SK-N-SH (cell line): ENCODE measurements around the gene EGFL8. TPM values are rescaled to one million over a fixed set of nuclear protein-coding genes. Genes with fewer than 3 reads are reported as not detected.
A peak's percentile ranks its signal among the peaks of the same experiment; 100 is the strongest.

ENCODE experiments used
- CTCF ChIA-PET: fragments of 300-600, 350-600 bp; formaldehyde crosslinking; extraction: SDS; loops from one replicate; lab custom pipeline; 2021; lab: Yijun Ruan, JAX
- POLR2A ChIA-PET: fragments of 350-600 bp; sonication (Branson Sonifier 250); formaldehyde crosslinking; extraction: SDS; loops from one replicate; lab custom pipeline; 2020; ENCODE audit warnings: antibody characterized with exemption, inconsistent platforms; lab: Yijun Ruan, JAX
- DNase-seq: peaks from one replicate; pipeline ENCODE4 v3.0.0; 2012
- H2AFZ ChIP-seq: fragments of 200-600 bp; sonication (generic); 2 replicates; pipeline ENCODE4 v1.8.1; 2016; ENCODE audit warnings: antibody characterized with exemption, mild to moderate bottlenecking, low read depth
- H3F3A ChIP-seq: fragments of 200-600 bp; sonication (generic); replicated peaks from 2 replicates; pipeline ENCODE3; 2016; ENCODE audit warnings: antibody characterized with exemption, mild to moderate bottlenecking; ENCODE audit not compliant: insufficient read depth
- H3K27ac ChIP-seq, 2 experiments: fragments of 200-500 bp in 1 of 2; fragments of 200-600 bp in 1 of 2; sonication (Bioruptor generic) in 1 of 2; sonication (generic), shearing (Covaris generic) in 1 of 2; 2 replicates each; pipeline versions ENCODE4 v1.5.1 to v1.6.1; 2014 to 2016; ENCODE audit warnings: low read depth in 2 of 2, inconsistent platforms in 1 of 2, low read length in 1 of 2, mild to moderate bottlenecking in 1 of 2, mixed read lengths in 1 of 2
- H3K27me3 ChIP-seq: fragments of 200-600 bp; sonication (generic), shearing (Covaris generic); 2 replicates; pipeline ENCODE4 v1.6.1; 2016; ENCODE audit warnings: mixed run types; ENCODE audit not compliant: insufficient read depth
- H3K36me3 ChIP-seq, 2 experiments: fragments of 200-500 bp in 1 of 2; fragments of 200-600 bp in 1 of 2; sonication (Bioruptor generic) in 1 of 2; sonication (generic) in 1 of 2; replicated peaks in 1 of 2; 2 replicates each; pipeline versions ENCODE3 to v1.5.1; 2014 to 2016; ENCODE audit warnings: low read length in 1 of 2, mild to moderate bottlenecking in 1 of 2; ENCODE audit not compliant: insufficient read depth in 2 of 2, control insufficient read depth in 1 of 2
- H3K4me1 ChIP-seq, 2 experiments: fragments of 200-500 bp in 1 of 2; fragments of 200-600 bp in 1 of 2; sonication (Bioruptor generic) in 1 of 2; sonication (generic), shearing (Covaris generic) in 1 of 2; 2 replicates each; pipeline versions ENCODE4 v1.5.1 to v1.6.1; 2014 to 2016; ENCODE audit warnings: low read depth in 1 of 2, low read length in 1 of 2, mixed run types in 1 of 2; ENCODE audit not compliant: insufficient read depth in 2 of 2, control insufficient read depth in 1 of 2
- H3K4me2 ChIP-seq: fragments of 200-600 bp; sonication (generic), shearing (Covaris generic); 2 replicates; pipeline ENCODE4 v1.6.1; 2017; ENCODE audit warnings: mixed run types
- H3K4me3 ChIP-seq, 2 experiments: fragments of 200-500 bp in 1 of 2; fragments of 200-600 bp in 1 of 2; sonication (Bioruptor generic) in 1 of 2; sonication (generic), shearing (Covaris generic) in 1 of 2; 2 replicates each; pipeline versions ENCODE4 v1.5.1 to v1.8.1; 2014 to 2016; ENCODE audit warnings: low read depth in 2 of 2, inconsistent platforms in 1 of 2, low read length in 1 of 2, mild to moderate bottlenecking in 1 of 2, mixed read lengths in 1 of 2, moderate library complexity in 1 of 2
- H3K79me2 ChIP-seq: fragments of 200-600 bp; sonication (generic); 2 replicates; pipeline ENCODE4 v1.8.1; 2017; ENCODE audit warnings: mild to moderate bottlenecking; ENCODE audit not compliant: insufficient read depth
- H3K9ac ChIP-seq: fragments of 200-600 bp; sonication (generic); 2 replicates; pipeline ENCODE4 v1.6.1; 2017; ENCODE audit warnings: mixed run types
- H3K9me2 ChIP-seq: fragments of 200-600 bp; sonication (generic); 2 replicates; pipeline ENCODE4 v1.6.1; 2017; ENCODE audit warnings: mixed run types
- H3K9me3 ChIP-seq: fragments of 200-600 bp; sonication (generic); 2 replicates; pipeline ENCODE4 v1.6.1; 2017; ENCODE audit warnings: mixed run types, mild to moderate bottlenecking, moderate library complexity
- H4K20me1 ChIP-seq: fragments of 200-600 bp; sonication (generic); 2 replicates; pipeline ENCODE4 v1.6.1; 2017; ENCODE audit warnings: mild to moderate bottlenecking, mixed run types; ENCODE audit not compliant: insufficient read depth
- CHD2 ChIP-seq: fragments of 150-350 bp; IDR thresholded peaks from 2 replicates; pipeline ENCODE4 v1.6.1; 2018; ENCODE audit warnings: low read length; ENCODE audit not compliant: partially characterized antibody
- CTCF ChIP-seq: fragments of 200-600 bp; sonication (generic); IDR thresholded peaks from 2 replicates; pipeline ENCODE4 v1.6.1; 2017; ENCODE audit warnings: antibody characterized with exemption, mild to moderate bottlenecking, moderate library complexity
- ELF1 ChIP-seq: IDR thresholded peaks from 2 replicates; pipeline ENCODE4 v1.4.0; 2012
- FOSL2 ChIP-seq: IDR thresholded peaks from 2 replicates; pipeline ENCODE4 v1.4.0; 2012; ENCODE audit warnings: low read depth, mild to moderate bottlenecking, moderate library complexity, borderline replicate concordance
- FOXJ3 ChIP-seq: sonication (generic); formaldehyde crosslinking; IDR thresholded peaks from 2 replicates; pipeline ENCODE4 v1.5.1; 2020; ENCODE audit warnings: mild to moderate bottlenecking, missing genetic modification reagents
- FOXM1 ChIP-seq: IDR thresholded peaks from 2 replicates; pipeline ENCODE4 v1.4.0; 2012; ENCODE audit warnings: low read depth, mild to moderate bottlenecking
- GABPA ChIP-seq: IDR thresholded peaks from 2 replicates; pipeline ENCODE4 v1.4.0; 2012; ENCODE audit warnings: low read depth, mild to moderate bottlenecking
- GATA2 ChIP-seq: sonication (generic); formaldehyde crosslinking; IDR thresholded peaks from 2 replicates; pipeline ENCODE4 v1.5.0; 2020; ENCODE audit warnings: mild to moderate bottlenecking, missing genetic modification reagents
- NFIC ChIP-seq: IDR thresholded peaks from 2 replicates; pipeline ENCODE4 v1.4.0; 2012; ENCODE audit warnings: borderline replicate concordance
- POLR2AphosphoS5 ChIP-seq: IDR thresholded peaks from 2 replicates; pipeline ENCODE4 v1.6.1; 2012; ENCODE audit warnings: low read depth, low read length
- RAD21 ChIP-seq: IDR thresholded peaks from 2 replicates; pipeline ENCODE4 v1.6.1; 2012; ENCODE audit warnings: mild to moderate bottlenecking, low read length
- REST ChIP-seq: IDR thresholded peaks from 2 replicates; pipeline ENCODE4 v1.6.1; 2012; ENCODE audit warnings: mild to moderate bottlenecking, low read depth, low read length, moderate library complexity
- RXRA ChIP-seq: IDR thresholded peaks from 2 replicates; pipeline ENCODE4 v1.4.0; 2012; ENCODE audit warnings: low read depth, mild to moderate bottlenecking, borderline replicate concordance
- SIN3A ChIP-seq: IDR thresholded peaks from 2 replicates; pipeline ENCODE4 v1.6.1; 2012; ENCODE audit warnings: low read depth, mild to moderate bottlenecking, low read length, moderate library complexity, borderline replicate concordance
- TAF1 ChIP-seq: IDR thresholded peaks from 2 replicates; pipeline ENCODE4 v1.6.1; 2012; ENCODE audit warnings: low read depth, mild to moderate bottlenecking, low read length, moderate library complexity, borderline replicate concordance
- USF2 ChIP-seq: fragments of 150-350 bp; IDR thresholded peaks from 2 replicates; pipeline ENCODE4 v1.6.1; 2017; ENCODE audit warnings: antibody characterized with exemption, low read length, low read depth, borderline replicate concordance
- YY1 ChIP-seq: IDR thresholded peaks from 2 replicates; pipeline ENCODE4 v1.4.0; 2012; ENCODE audit warnings: low read depth, mild to moderate bottlenecking
- ZBTB33 ChIP-seq: IDR thresholded peaks from 2 replicates; pipeline ENCODE4 v1.4.0; 2012; ENCODE audit warnings: low read depth, borderline replicate concordance
- WGBS: methylation state at CpG from one replicate; pipeline ENCODE4 v1.1.6; 2017; ENCODE audit warnings: low lambda C conversion rate; 5-methylcytosine and 5-hydroxymethylcytosine counted together
- polyA plus RNA-seq, 3 experiments: library from polyadenylated mRNA; depleted of rRNA; stranded (reverse); fragments of >200 nt; gene quantifications; 2 replicates each; pipeline ENCODE4 v1.2.3, GENCODE V29; 2012

Gene EGFL8
- polyA plus RNA-seq, 1 of the 3 experiments (the other 2 are of a cell fraction) = 7.7 TPM

GRCh38 chr6:32191696-32192607, 27.6 kb downstream of the EGFL8 start:
- Histone ChIP-seq H3K36me3 (peaks cover 8% of the 10 kb centered on the region in 2 experiments), H3K9me2 (no peaks in the 10 kb centered on the region), H3K4me2 (0 out of 2 replicates have a peak overlapping the region, but pooled peaks have one; percentile 10), H3K4me3 (no peak overlapping the region), H3K9ac (no peak overlapping the region), H3K79me2 (peaks cover 21% of the 10 kb centered on the region), H4K20me1 (no peaks in the 10 kb centered on the region), H3K27ac (no peak overlapping the region), H3K27me3 (no peaks in the 10 kb centered on the region), H3K9me3 (no peaks in the 10 kb centered on the region), H3K4me1 (peaks cover 3 to 28% of the 10 kb centered on the region in 2 experiments; a peak in 1 of 4 replicates), H2AFZ (no peak overlapping the region), H3F3A (peaks cover 16% of the 10 kb centered on the region)
- TF ChIP-seq REST (no peak), POLR2AphosphoS5 (no peak), FOXJ3 (CRISPR knock-in tag) (no peak), FOXM1 (no peak), TAF1 (no peak), FOSL2 (no peak), GATA2 (CRISPR knock-in tag) (no peak), SIN3A (no peak), CHD2 (no peak), CTCF (no peak), NFIC (no peak), GABPA (no peak), ELF1 (no peak), USF2 (no peak), YY1 (no peak), RAD21 (no peak), RXRA (no peak), ZBTB33 (no peak)
- WGBS = 92% methylated on average over 14 of the region's 15 CpGs
- no peak for DNase-seq
- CTCF ChIA-PET = interaction anchor here (1.6 to 2.2 kb wide), 3 partner anchors 23 to 73 kb away, joined by 4 to 7 read pairs (median 5); no protein-coding TSS in a partner anchor
- POLR2A ChIA-PET = interaction anchor here (3.1 kb wide), 1 partner anchor 14 kb away, joined by 22 read pairs; the partner anchor contains the start of gene RNF5
